SKM-1 (cell line): ENCODE data around the gene LAMA3.

Experiments
- DNase-seq: peaks from one replicate; lab custom pipeline; 2025; ENCODE audit not compliant: unreplicated experiment; lab: John Stamatoyannopoulos, UW

The LAMA3 gene

DNA sequence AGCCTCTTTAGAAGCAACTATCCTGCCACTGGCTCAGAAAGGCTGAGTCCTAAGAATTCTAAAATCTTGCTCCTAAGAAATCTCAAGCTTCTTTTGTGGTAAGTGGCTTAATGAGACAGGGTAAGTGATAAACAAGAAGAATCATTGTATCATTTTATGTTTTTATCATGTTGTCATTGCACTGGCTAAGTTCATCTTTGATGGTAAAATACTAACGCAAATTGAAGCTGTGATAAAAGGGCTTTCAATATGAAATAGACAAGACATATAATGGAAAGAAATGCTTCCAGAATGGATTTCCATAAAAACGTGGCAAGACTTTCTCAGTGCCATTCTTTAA, 303.7 kb downstream of the LAMA3 start:
- DNase-seq = no peak

DNA sequence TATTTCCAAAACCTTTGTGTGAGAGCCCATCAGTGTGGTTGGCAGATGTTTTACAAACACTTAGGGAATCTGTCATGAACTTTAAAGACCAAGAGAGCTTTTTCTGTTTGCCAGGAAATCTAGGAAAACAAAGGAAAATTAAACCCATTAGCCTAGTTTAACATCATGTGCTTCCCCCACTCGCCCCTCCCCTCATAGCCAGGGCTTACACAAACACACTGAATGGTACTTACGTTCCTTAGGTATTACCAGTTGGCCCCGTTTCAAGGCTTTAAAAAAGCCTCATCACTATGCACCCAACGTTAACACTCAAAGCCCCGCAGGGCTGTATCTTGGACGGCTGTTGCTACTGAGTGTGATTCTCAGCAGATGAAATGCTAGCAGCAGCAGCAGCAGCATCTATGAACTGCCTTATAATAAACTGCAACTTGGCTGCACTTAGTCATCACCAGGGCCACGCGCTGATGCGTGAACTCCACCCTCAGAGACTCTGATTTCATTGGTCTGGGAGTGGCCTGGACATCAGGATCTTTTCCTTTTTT, 305.2 kb downstream of the LAMA3 start:
- DNase-seq = no peak

DNA sequence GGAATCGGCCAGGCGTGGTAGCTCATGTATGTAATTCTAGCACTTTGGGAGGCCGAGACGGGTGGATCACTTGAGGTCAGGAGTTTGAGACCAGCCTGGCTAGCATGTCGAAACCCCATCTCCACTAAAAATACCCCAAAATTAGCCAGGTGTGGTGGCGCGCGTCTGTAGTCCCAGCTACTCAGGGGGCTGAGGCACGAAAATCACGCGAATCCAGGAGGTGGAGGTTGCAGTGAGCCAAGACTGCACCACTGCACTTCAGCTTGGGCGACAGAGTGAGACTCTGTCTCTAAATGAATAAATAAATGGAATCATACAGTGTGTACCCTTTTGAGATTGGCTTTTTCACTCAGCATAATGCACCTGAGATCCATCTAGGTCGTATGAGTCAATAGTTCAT, 305.9 kb downstream of the LAMA3 start:
- no peak for DNase-seq

DNA sequence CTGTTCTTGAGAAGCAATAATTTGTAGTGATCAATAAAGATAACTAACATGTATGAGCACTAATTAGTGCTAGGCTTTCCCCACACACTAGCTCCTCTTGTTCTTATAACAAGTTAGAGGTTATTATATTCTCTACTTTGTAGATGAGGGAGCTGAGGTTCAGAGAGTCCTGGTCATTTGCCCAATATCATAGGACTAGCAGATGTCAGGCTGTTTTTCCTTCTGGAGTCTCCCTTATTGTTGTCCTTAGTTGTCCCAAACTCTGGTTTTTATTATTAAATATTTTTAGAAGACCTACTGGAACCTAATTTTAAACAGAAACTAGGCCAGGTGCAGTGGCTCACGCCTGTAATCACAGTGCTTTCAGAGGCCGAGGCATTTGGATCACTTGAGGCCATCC, 308.8 kb downstream of the LAMA3 start:
- DNase-seq = no peak

DNA sequence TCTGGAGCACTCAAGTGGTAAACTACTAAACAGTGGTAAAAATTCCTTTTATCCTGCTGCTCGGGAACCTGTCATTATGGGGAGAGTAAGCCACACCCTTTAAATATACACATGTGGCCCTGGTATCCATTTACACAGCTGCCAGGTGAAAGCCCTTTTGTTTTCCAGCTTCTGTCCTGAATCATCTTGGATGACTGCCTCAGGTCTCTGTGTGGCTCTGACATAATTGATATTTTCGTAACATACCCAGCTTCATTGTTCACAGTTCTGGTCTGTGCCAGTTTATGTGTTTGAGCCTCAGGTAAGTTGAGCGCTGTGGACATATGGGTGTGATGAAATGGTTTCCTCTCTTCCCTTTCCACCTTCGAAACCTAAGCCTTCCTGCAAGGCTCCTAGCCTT, 309.6 kb downstream of the LAMA3 start:
- DNase-seq = no peak

DNA sequence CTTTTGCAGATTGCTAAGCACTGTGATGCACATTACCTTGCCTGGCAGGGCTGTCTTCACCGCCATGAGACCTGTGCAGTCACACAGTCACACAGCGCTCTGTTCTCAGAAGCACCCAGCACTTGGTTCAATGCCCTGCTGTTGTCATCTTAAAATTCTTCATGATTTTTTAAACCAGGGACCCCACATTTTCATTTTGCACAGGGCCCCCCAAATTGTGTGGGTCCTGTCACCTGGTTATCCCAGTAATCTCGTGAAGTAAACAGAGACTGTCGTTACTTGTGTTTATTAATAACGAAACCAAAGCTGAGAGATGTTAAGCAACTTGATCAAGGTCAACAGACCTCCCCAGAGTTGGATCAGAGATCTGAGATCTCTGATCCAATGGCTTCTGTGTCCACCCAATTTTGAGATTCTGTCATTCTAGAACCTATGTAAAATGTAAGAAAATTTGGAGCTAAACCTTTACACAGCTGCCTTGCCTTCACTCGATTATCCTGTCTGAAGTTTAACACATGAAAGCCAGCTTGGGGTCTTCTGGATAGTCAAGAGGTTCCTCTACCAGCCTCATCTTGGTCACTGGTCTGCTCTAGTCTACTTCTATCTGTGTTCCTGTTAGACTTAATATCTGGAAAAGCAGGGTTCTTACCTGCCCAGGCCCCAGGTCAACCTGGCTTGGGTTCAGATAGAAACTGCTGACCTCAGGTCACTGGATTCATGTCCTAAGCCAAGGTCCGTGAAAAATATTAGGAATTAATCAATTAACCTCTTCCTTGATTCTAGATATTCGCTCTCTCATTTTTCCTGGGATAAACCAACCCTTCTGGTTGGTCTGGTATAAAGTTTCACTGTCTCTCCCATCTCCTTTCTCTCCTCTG, 311.6 kb downstream of the LAMA3 start:
- DNase-seq = no peak

DNA sequence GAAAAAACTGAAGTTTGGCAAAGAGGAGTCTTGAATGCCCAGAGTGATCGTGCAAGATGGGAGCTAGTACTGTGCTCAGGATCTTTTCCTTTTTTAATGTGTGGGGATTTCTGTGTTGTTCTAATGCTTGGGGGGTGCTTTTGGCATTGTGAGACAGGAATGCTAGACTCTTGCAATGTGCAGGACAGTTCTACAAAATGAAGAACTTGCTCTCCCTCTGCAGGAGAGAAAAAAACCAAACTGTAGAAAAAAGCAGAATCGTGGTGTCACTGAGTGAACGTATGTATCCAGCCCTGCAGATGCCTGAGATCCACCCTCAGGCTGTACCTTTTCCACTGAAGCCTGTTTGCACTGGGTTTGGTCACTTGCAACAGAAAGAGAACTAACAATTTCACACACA, 313.2 kb downstream of the LAMA3 start:
- no peak for DNase-seq

DNA sequence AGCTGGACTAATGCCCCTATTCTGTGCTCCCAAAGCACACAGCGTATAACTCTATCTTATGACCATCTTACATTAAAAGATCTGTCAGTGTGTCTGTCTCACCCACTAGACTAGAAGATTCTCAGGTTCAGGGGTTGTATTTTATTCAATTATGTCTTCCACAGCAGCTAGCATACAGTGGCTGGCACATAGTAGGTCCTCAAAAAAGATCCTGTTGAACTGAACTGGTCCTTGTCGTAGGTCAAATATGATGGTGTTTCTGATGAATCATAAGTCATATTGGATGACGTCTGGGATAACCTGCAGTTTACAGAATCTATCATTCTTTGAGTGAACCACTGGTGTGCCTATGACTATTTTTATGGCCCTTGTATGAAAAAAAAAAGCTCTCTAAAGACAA, 314.0 kb downstream of the LAMA3 start:
- DNase-seq = no peak

DNA sequence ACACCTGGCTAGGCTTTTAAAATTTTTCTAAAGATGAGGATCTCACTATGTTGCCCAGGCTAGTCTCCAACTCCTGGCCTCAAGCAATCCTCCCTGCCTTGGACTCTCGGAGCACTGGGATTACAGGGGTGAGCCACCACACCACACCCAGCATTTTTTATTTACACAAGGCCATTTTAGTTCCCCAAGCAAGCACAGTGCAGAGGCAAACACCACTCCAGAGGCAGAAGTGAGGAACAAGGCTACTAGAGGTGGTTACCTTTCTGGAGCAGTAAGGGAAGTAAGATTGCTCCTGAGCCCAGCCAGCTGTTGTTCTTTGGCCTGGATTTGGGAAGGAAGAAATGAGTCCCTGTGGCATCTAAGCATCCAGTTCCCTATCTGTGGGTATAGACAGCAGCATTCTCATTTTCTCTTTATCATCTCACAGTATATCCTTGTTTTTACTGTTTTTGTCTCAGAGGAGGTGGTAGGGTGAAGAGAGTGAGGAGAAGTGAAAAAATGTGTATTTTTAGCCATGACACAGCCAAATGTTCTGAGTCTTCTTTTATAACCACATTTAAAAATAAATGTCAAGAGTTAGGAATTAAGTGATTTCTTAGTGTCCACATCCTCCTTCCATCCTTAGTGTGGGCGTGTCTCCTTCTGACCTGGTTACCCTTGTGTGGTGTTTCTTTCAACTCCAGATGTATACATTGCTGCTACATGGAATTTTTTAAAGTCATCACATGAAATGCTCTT, 314.8 kb downstream of the LAMA3 start:
- DNase-seq = no peak
